ENCODE measurements around the gene PCNX1.

DNA sequence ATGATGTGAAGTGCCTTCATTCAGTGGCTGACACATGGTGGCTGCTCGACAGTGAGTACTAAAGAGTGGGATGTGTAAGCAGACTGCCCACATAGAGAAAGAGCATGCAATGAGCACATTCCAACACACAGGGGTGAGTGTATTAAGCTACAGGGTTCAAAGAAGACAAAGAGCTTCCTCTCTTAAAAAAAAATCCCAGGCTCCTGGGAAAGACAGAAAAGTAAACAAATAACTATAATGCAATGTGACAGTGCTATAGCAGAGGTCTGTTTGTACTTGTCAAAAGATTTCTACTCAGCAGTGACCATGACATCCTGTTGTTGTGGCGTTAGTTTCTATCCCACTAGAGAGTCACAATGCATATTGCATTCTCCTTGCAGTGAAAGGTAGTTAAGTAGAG, 12.4 kb upstream of the PCNX1 start:
- TF ChIP-seq, protein P1, sequence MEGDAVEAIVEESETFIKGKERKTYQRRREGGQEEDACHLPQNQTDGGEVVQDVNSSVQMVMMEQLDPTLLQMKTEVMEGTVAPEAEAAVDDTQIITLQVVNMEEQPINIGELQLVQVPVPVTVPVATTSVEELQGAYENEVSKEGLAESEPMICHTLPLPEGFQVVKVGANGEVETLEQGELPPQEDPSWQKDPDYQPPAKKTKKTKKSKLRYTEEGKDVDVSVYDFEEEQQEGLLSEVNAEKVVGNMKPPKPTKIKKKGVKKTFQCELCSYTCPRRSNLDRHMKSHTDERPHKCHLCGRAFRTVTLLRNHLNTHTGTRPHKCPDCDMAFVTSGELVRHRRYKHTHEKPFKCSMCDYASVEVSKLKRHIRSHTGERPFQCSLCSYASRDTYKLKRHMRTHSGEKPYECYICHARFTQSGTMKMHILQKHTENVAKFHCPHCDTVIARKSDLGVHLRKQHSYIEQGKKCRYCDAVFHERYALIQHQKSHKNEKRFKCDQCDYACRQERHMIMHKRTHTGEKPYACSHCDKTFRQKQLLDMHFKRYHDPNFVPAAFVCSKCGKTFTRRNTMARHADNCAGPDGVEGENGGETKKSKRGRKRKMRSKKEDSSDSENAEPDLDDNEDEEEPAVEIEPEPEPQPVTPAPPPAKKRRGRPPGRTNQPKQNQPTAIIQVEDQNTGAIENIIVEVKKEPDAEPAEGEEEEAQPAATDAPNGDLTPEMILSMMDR (IDR thresholded peaks at IDR 0.05): no peak
- no peak for TF ChIP-seq EP300 (IDR thresholded peaks at IDR 0.05)
